Dendritic cell treated with granulocyte-macrophage colony-stimulating factor and Interleukin-4, amounts not matched to agents 40 ng/mL and 50 ng/mL, for 4 days (primary cell): ENCODE results near the gene TBC1D3B.
"Not testable (repeated sequence)": the region's sequence is repeated elsewhere in the genome, so short reads cannot be mapped to it uniquely, and the experiment has no call there.

Source experiments
- H3K27ac Mint-ChIP-seq: one replicate; pipeline ENCODE4 v1.8.0; 2022; ENCODE audit warnings: mild to moderate bottlenecking, mixed read lengths
- H3K27me3 Mint-ChIP-seq: one replicate; pipeline ENCODE4 v1.8.0; 2022; ENCODE audit warnings: mild to moderate bottlenecking, mixed read lengths
- H3K36me3 Mint-ChIP-seq: one replicate; pipeline ENCODE4 v1.8.0; 2022; ENCODE audit warnings: low read depth, mixed read lengths
- H3K4me1 Mint-ChIP-seq: one replicate; pipeline ENCODE4 v1.8.0; 2022; ENCODE audit warnings: low read depth, mixed read lengths
- H3K4me3 Mint-ChIP-seq: one replicate; pipeline ENCODE4 v1.8.0; 2022; ENCODE audit warnings: mild to moderate bottlenecking, moderate library complexity, mixed read lengths
- H3K9me3 Mint-ChIP-seq: one replicate; pipeline ENCODE4 v1.8.0; 2022; ENCODE audit warnings: mixed read lengths
- intact Hi-C: fragments of 100-400 bp; cut with micrococcal nuclease; formaldehyde crosslinking; loops from one replicate; pipeline ENCODE4 v1.15.0; 2022

Gene TBC1D3B

GRCh38 chr17:36209575-36209974, 33.1 kb upstream of the TBC1D3B start:
- Mint-ChIP-seq H3K4me1 (peaks cover 76% of the 10 kb centered on the region), H3K4me3 (no peak overlapping the region), H3K27ac (peak overlapping the region; percentile 82), H3K27me3 (peaks cover 7% of the 10 kb centered on the region), H3K9me3 (no peaks in the 10 kb centered on the region), H3K36me3 (no peaks in the 10 kb centered on the region)
- intact Hi-C loops = no loop called here

- H3K9me3 Mint-ChIP-seq, H3K27me3 Mint-ChIP-seq, H3K27ac Mint-ChIP-seq, H3K36me3 Mint-ChIP-seq, intact Hi-C loops, H3K4me3 Mint-ChIP-seq: not testable (repeated sequence)
- peaks cover 67% of the 10 kb centered on the region for H3K4me1 Mint-ChIP-seq
Observed at GRCh38 chr17:36207383-36207782, 30.9 kb upstream of the TBC1D3B start.

- intact Hi-C loops, H3K27me3 Mint-ChIP-seq, H3K36me3 Mint-ChIP-seq, H3K9me3 Mint-ChIP-seq, H3K4me3 Mint-ChIP-seq: not testable (repeated sequence)
- peak overlapping the region; percentile 1 for H3K27ac Mint-ChIP-seq
- peaks cover 67% of the 10 kb centered on the region for H3K4me1 Mint-ChIP-seq
Observed at GRCh38 chr17:36206486-36206821, 30.0 kb upstream of the TBC1D3B start.

- Mint-ChIP-seq H3K27me3 (peaks cover 8% of the 10 kb centered on the region), H3K4me1 (peaks cover 69% of the 10 kb centered on the region), H3K4me3 (no peak overlapping the region), H3K27ac (peak overlapping the region; percentile 1), H3K36me3 (no peaks in the 10 kb centered on the region), H3K9me3 (no peaks in the 10 kb centered on the region)
- intact Hi-C loops = no loop called here
Observed at GRCh38 chr17:36205637-36206485, 29.4 kb upstream of the TBC1D3B start.

GRCh38 chr17:36204724-36205500, 28.5 kb upstream of the TBC1D3B start:
- Mint-ChIP-seq H3K27ac (peak overlapping the region; percentile 1), H3K27me3 (peaks cover 8% of the 10 kb centered on the region), H3K4me1 (peaks cover 69% of the 10 kb centered on the region), H3K4me3 (no peak overlapping the region), H3K9me3 (no peaks in the 10 kb centered on the region), H3K36me3 (no peaks in the 10 kb centered on the region)
- intact Hi-C loops = no loop called here

GRCh38 chr17:36203335-36203734, 26.9 kb upstream of the TBC1D3B start:
- intact Hi-C loops = no loop called here
- no peaks in the 10 kb centered on the region for H3K9me3 Mint-ChIP-seq
- H3K27ac Mint-ChIP-seq = peak overlapping the region; percentile 19
- no peak overlapping the region for H3K4me3 Mint-ChIP-seq
- peaks cover 75% of the 10 kb centered on the region for H3K4me1 Mint-ChIP-seq
- H3K27me3 Mint-ChIP-seq = peaks cover 8% of the 10 kb centered on the region
- no peaks in the 10 kb centered on the region for H3K36me3 Mint-ChIP-seq

GRCh38 chr17:36201506-36201905, 25.1 kb upstream of the TBC1D3B start:
- Mint-ChIP-seq H3K4me1 (peaks cover 76% of the 10 kb centered on the region), H3K27ac (peak overlapping the region; percentile 64)
- H3K9me3 Mint-ChIP-seq, H3K36me3 Mint-ChIP-seq, H3K27me3 Mint-ChIP-seq, intact Hi-C loops, H3K4me3 Mint-ChIP-seq: not testable (repeated sequence)

- intact Hi-C loops, H3K4me3 Mint-ChIP-seq, H3K27me3 Mint-ChIP-seq, H3K36me3 Mint-ChIP-seq, H3K9me3 Mint-ChIP-seq: not testable (repeated sequence)
- Mint-ChIP-seq H3K27ac (peak overlapping the region; percentile 64), H3K4me1 (peaks cover 76% of the 10 kb centered on the region)
Observed at GRCh38 chr17:36201102-36201501, 24.7 kb upstream of the TBC1D3B start.

GRCh38 chr17:36198831-36199465, 22.5 kb upstream of the TBC1D3B start:
- intact Hi-C loops = no loop called here
- H3K27ac Mint-ChIP-seq = peak overlapping the region; percentile 2
- peaks cover 81% of the 10 kb centered on the region for H3K4me1 Mint-ChIP-seq
- peaks cover 1% of the 10 kb centered on the region for H3K27me3 Mint-ChIP-seq
- no peaks in the 10 kb centered on the region for H3K36me3 Mint-ChIP-seq
- H3K4me3 Mint-ChIP-seq = no peak overlapping the region
- H3K9me3 Mint-ChIP-seq = no peaks in the 10 kb centered on the region

- H3K4me3 Mint-ChIP-seq = no peak overlapping the region
- peaks cover 1% of the 10 kb centered on the region for H3K27me3 Mint-ChIP-seq
Observed at GRCh38 chr17:36197387-36197703, 20.9 kb upstream of the TBC1D3B start.

GRCh38 chr17:36196131-36196486, 19.7 kb upstream of the TBC1D3B start:
- Mint-ChIP-seq H3K4me3 (no peak overlapping the region), H3K9me3 (no peaks in the 10 kb centered on the region), H3K27ac (peak overlapping the region; percentile 80), H3K36me3 (no peaks in the 10 kb centered on the region), H3K27me3 (peaks cover 1% of the 10 kb centered on the region), H3K4me1 (peaks cover 80% of the 10 kb centered on the region)
- intact Hi-C loops = no loop called here

More at GRCh38 chr17:36197387-36197703, 20.9 kb upstream of the TBC1D3B start:
- intact Hi-C loops = no loop called here
- Mint-ChIP-seq H3K36me3 (no peaks in the 10 kb centered on the region), H3K4me1 (peaks cover 80% of the 10 kb centered on the region), H3K27ac (peak overlapping the region; percentile 80), H3K9me3 (no peaks in the 10 kb centered on the region)

GRCh38 chr17:36195434-36196130, 19.1 kb upstream of the TBC1D3B start:
- Mint-ChIP-seq H3K4me1 (peaks cover 80% of the 10 kb centered on the region), H3K4me3 (peak overlapping the region; percentile 59), H3K27me3 (no peaks in the 10 kb centered on the region), H3K36me3 (no peaks in the 10 kb centered on the region), H3K9me3 (no peaks in the 10 kb centered on the region), H3K27ac (peak overlapping the region; percentile 80)
- intact Hi-C loops = no loop called here

GRCh38 chr17:36194832-36195433, 18.5 kb upstream of the TBC1D3B start:
- Mint-ChIP-seq H3K4me1 (peaks cover 80% of the 10 kb centered on the region), H3K27ac (peak overlapping the region; percentile 80)
- H3K27me3 Mint-ChIP-seq, intact Hi-C loops, H3K36me3 Mint-ChIP-seq, H3K4me3 Mint-ChIP-seq, H3K9me3 Mint-ChIP-seq: not testable (repeated sequence)
